Stimulated activated CD8-positive, alpha-beta memory T cell treated with anti-CD3 and anti-CD28 coated beads, Interleukin-15, amount 100 ng/mL, for 24 hours (primary cell): ENCODE results near the gene PRMT3.
"Not testable (repeated sequence)": the region's sequence is repeated elsewhere in the genome, so short reads cannot be mapped to it uniquely, and the experiment has no call there.

ENCODE experiments used
- DNase-seq: peaks from one replicate; pipeline ENCODE4 v3.0.0-alpha.2; 2020; ENCODE audit warnings: low read depth

PRMT3 gene

GRCh38 chr11:20457934-20458680 lies 70.6 kb downstream of the PRMT3 start:
- no peak for DNase-seq

GRCh38 chr11:20458905-20459632 lies 71.6 kb downstream of the PRMT3 start:
- no peak for DNase-seq

- DNase-seq = no peak
Observed at GRCh38 chr11:20459865-20460264, 72.3 kb downstream of the PRMT3 start.

DNA sequence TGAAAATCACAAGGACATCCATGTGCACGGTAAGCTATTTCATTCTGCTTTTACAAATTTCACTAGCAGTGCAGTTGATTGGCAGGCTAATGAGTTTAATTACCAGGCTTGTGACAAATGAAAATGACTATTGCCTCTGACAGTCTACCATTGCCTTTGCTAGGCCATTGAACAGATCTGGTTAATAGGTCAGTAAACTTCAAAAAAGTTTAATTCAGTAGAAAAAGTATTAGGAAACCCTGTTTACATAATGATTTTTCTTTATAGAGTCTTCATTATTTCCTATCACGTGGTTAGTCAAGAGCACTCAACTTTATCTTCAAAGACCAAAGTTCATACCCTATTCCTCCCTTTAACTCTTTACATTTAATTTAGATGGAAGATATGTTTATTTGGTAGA lies 77.0 kb downstream of the PRMT3 start:
- DNase-seq = no peak

GRCh38 chr11:20467487-20468185 lies 80.1 kb downstream of the PRMT3 start:
- DNase-seq = no peak

DNA sequence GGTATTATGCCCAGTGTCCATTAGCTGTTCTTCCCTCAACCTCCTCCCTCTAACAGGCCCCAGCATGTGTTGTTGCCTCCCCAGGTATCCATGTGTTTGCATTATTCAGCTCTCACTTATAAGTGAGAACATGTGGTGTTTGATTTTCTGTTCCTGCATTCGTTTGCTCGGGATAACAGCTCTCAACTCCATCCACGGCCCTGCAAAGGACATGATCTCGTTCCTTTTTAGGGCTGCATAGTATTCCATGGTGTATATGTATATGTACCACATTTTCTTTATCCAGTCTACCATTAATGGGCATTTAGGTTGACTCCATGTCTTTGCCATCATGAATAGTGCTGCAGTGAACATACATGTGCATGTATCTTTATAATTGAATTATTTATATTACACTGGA lies 82.8 kb downstream of the PRMT3 start:
- no peak for DNase-seq

- not testable (repeated sequence) for DNase-seq
Observed at GRCh38 chr11:20471929-20472328, 84.4 kb downstream of the PRMT3 start.

DNA sequence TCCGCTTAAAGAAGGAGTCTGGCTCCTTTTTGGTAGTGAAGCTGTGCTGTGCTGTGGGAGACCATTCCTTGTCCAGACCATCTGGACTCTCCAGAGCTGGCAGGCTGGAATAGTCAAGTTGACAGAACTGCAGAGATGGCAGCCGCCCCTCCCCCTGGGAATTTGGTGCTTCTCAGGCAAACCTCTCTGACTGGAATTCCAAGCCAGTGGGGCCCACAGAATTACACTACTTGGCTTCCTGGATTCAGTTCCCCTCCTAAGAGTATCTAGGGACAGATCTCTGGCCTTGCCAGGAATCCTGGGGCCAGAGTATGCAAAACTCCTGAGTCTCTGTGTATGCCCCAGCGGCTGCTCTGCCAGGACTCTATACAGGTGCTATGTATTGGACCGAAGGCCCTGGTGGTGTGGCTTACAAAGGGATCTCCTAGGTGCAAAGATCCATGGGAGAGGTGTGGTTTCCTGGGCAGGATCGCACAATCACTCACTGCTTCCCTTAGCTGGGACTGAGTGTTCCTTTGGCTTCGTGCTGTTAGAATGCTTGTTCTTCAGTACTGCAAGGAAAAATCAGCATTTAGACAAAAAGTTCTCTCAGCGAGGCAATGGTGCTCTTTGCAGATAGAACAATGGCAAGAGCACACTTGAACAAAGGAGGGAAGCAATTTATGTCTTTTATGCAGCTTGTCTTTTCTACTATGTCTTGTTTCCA lies 86.8 kb downstream of the PRMT3 start:
- no peak for DNase-seq

DNA sequence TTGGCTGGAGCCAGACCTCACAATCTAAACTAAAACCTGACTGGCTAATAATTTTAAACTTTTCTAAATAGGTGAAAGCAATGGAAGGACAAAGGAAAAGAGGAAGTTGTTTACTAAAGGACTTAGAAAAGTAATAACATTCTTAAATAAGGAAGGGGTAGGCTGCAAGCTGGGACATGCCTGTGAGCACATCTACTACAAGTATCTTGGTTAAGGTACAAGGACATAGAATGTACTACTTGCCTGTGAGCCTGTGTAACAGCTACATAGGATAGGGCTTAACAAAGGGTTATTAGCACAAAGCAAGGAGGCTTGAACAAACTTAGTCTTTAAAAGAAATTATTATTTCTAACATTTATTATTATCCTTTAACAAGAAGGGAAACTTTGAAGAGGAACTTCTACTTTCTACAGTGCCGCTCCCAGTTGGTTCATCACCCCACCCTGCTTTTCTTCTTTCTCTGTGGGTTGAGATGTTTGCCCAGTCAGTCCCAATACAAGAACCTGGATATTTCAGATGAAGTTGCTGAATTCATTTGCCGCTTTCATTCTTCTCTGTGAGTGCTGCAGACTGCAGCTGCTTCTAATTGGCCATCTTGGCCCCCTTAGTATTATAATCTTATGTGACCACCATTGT lies 87.5 kb downstream of the PRMT3 start:
- no peak for DNase-seq

GRCh38 chr11:20477418-20478090 lies 90.0 kb downstream of the PRMT3 start:
- DNase-seq = no peak

DNA sequence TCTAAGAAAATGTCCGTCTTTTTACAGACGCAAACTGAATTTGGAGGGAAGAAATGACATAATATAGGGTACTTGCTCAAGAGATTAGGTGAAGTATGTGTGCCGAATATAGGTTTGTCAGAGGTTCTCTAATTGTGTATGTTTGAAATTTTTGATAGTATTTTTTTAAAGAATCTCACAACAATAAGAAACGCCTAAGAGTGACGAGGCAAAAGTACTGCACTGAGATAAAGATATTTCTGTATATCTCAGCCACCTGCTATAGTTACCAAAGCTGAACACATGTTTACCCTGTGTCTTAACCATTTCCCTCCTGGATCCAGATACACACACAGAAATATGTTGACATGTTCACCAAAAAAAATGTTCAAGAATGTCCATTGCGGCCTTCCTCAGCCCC lies 92.0 kb downstream of the PRMT3 start:
- DNase-seq = no peak

GRCh38 chr11:20483931-20484330 lies 96.4 kb downstream of the PRMT3 start:
- no peak for DNase-seq

- DNase-seq = not testable (repeated sequence)
Observed at GRCh38 chr11:20484416-20484815, 96.9 kb downstream of the PRMT3 start.

DNA sequence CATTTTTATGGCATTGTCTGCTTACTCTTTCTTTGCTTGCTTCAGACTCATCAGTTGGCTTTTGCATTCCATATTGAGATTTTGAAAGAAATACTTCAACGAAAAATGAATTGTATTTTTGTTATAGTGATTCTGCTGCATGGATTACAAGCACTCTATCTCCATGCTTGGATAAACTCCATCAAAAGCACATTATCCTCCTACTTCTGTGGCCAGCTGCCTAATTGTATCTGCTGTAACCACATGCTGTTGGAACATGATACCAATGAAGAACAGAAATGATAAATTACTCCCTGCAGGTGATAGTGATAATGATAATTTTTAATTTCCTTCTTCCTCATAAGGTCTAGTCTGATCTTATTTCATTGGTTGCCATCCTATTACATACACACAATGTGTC lies 100.8 kb downstream of the PRMT3 start:
- DNase-seq = no peak

GRCh38 chr11:20489948-20490347 lies 102.4 kb downstream of the PRMT3 start:
- no peak for DNase-seq

GRCh38 chr11:20493340-20493739 lies 105.8 kb downstream of the PRMT3 start:
- no peak for DNase-seq

- no peak for DNase-seq
Observed at GRCh38 chr11:20497124-20497792, 109.7 kb downstream of the PRMT3 start.

DNA sequence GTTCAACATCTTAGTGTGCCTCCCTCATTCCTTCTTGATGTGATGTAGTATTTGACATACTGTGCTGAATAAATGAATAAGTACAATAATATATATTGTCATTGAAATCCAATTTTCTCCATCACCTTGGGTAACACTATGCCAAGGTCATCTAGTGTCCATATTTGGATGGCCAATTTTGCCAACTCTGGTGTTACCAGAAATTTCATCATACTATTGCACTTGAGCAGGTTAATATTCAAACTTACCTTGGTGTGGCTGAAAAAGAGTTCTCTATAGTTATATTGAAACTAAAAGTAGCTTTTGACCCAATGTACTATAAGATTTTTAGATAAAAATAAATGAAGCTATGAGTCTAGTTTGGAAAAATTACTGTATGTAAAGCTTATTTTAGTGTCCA lies 113.7 kb downstream of the PRMT3 start:
- DNase-seq = no peak

GRCh38 chr11:20501971-20502370 lies 114.5 kb downstream of the PRMT3 start:
- no peak for DNase-seq

DNA sequence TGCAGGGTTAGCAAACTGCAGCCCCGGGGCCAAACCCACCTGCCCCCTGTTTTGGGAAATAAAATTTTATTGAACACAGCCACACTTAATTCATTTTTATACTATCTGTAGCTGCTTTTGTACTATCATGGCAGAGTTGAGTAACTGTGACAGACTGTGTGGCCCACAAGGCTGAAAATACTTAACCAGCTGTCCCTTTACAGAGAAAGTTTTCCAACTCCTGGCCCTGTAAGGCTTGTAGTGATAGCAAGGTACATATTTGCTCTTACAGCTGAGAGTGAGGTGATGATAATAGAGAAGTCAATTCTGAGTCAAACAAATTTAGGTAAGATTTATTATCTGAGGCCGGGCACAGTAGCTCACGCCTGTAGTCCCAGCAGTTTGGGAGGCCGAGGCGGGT lies 124.5 kb downstream of the PRMT3 start:
- no peak for DNase-seq

DNA sequence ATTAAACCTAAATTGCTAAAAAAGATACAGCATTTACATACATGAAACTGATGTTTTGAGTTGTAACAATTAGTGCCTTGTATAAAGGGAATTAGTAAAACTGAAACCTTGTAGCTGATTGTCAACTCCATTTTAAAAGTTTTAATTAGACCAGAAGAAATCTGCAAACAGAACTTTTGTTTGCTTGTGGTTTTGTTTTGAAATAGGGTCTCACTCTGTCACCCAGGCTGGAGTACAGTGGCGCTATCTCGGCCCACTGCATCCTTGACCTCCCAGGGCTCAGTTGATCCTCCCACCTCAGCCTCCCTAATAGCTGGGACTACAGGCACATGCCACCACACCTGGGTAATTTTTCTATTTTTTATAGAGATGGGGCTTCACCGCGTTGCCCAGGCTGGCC lies 125.4 kb downstream of the PRMT3 start:
- no peak for DNase-seq
